GM21390 (cell line): Measurements from ENCODE around the gene SPTBN5.
A peak's percentile ranks its signal among the peaks of the same experiment; 100 is the strongest.

Experiments used
- ATAC-seq: cut with Tn5 transposase; IDR thresholded peaks from one replicate; pipeline ENCODE4 v1.9.1; 2021; ENCODE audit not compliant: unreplicated experiment

SPTBN5 gene

DNA sequence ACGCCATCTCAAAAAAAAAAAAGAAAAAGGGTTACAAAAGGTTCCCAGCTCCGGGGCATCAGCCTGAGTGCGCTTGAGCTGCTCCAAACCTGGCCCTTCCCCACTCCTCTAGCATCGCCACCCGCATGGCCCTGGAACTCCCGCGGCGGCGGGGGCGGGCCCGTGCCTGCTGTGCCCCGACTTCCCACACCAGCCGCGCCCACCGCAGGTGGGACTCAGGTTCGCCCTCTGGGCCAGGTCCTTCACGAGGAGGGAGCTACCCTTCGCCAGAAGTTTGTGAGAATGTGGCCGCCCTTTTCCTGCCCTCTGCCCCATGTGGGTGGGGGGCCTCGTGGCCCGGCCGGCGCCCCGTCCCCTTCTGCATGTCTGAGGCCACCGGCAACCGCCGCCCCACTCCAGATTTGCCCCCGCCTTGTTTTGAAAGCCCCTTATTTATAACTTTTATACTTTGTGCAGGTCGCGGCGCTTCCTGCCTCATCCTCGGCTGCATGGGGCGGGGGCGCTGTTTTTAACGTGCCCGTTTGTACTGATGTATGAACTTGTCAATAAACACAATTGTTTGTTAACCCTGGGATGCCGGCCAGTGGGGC, 66.5 kb downstream of the SPTBN5 start:
- peak; percentile 3 for ATAC-seq

DNA sequence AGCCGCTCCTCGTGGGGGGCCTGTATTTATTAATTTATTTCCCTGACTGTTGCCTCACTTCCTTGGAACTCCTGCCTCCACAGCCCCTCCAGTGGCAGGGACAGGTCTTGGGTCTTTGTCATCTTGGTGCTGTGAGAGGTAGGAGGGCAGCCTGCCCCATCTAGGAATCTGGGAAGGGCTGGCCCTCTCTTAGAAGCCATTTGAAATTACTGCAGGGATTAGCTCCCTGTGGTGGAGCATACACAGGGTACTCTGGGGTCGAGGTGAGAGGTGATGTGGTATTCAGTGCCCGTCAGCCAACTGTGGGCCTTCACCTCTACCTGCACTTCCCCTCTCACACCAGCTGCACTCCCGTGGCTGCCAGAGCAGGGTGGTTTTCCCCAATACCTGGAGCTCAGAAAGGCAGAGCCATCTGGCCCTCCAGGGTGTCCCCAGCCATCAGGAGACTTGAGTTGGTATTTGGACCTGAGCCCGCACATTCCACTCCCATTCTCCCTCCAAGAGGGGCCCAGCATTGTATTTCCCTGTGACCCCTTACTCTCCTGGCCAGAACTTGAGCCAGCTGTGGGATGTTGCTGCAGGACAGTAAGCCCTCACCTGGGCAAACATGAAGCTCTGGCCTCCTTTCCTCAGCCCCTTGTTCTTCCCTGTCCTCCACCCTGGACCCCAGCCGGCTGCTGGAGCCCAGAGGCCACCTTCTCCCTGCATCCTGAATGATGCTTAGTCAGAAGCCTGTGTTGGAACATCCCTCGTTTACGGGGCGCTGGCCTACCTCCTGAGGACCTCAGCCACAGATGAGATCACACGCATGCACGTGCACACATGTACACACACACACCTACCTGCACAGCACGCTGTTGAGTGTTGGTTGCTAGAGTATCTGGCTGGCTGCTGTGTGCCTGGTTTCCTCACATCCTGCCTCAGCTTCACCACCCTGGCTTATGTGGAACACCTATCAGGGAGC, 68.0 kb downstream of the SPTBN5 start:
- ATAC-seq: no peak

DNA sequence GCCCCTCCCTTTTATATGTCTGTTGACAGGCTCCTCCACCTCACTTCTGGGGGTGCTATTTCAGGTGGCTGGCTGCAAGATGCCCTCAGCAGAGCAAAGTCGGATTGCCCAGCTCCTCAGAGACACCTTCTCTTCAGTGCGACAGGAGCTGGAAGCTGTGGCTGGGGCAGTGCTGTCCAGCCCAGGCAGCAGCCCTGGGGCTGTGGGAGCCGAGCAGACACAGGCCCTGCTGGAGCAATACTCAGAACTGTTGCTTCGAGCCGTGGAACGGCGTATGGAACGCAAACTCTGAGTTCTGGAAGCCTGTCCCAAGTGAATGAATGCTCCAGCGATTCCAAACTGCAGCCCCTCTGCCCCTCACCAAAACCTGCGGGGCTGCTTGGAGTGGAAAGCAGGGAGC, 68.7 kb downstream of the SPTBN5 start:
- ATAC-seq: no peak

DNA sequence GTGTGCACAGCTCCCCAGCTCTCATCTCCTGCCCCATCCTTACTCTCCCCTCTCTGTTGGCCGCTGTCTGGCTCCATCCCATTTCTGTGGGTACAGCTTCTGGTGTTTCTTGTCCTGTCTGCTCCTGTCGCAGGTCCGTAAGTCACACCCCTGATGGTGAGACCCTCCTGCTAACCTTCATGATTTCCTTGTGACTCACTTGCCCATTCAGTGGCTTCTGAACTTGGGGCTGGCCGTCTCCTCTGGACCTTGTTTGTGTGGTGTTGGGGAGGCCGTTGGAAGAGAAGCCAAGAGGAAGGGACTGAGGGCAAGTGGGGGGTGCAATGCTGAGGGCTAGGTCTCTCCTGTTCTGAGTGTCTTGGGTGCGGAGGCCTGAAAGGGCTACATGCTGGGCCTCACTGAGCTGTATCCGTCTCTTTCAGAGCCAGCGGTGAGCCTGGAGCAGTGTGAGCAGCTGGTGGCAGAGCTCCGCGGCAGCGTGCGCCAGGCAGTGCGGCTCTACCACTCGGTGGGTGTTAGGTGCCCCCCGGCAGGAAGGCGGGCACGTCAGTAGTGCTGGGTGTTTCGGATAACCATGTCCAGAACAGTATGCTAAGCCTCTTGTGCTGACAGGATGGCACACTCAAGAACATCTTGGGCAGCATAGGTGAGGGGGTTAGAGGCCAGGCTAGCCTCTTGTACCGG, 69.6 kb downstream of the SPTBN5 start:
- ATAC-seq: no peak

DNA sequence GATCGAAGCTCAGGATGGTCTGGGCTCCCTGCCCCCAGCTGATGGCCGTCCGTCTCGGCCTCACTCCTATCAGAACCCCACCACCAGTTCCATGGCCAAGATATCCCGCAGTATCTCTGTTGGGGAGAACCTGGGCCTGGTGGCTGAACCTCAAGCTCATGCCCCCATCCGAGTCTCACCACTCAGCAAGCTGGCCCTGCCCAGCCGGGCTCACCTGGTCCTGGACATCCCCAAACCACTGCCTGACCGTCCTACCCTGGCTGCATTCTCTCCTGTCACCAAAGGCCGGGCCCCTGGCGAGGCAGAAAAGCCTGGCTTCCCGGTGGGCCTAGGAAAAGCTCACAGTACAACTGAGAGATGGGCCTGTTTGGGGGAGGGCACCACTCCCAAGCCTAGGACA, 70.4 kb downstream of the SPTBN5 start:
- ATAC-seq: no peak

DNA sequence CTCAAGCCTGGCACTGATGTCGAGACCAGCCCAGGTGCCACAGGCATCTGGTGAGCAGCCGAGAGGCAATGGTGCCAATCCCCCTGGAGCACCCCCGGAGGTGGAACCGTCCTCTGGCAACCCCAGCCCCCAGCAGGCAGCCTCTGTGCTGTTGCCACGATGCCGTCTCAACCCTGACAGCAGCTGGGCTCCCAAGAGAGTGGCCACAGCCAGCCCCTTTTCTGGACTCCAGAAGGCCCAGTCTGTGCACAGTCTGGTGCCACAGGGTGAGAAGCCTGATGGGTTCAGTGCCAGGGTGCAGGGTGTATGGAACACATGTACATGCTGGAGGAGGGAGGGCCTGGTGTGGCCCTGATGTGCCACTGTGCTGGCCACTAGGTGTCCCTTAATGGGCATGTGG, 70.9 kb downstream of the SPTBN5 start:
- ATAC-seq: no peak

DNA sequence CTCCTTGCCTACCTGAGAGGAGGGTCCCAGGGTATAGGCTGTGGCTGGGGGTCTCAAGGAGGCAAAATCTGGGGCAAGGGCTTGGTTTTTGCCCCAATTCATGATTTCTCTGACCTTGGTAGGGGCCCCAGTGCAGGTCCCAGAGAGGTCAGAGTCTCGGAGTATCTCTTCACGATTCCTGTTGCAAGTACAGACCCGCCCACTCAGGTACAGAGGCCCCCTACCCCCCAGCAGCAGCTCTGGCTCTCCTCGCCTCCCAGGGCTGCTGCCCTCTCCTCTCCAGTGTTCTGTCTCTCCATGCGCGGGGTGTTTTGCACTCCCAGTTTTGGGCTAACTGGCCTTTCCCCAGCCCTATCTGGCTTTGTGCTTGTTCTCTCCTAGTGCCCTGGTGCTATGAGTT, 71.4 kb downstream of the SPTBN5 start:
- no peak for ATAC-seq

DNA sequence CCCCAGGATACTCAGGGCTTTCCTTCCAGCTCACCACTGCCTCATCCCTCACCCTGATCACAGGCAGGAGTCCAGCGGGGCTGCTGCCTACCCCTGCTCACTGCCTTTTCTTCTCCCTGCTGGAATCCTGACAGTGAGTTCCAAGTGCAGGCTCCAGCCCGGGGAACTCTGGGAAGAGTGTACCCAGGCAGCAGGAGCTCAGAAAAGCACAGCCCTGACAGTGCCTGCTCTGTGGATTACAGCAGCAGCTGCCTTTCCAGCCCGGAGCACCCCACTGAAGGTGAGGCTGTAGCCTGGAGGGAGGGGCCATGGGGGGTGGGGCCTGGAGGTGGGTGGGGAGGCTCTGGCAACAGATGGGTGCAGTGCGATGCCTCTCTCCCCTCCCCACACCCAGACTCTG, 72.0 kb downstream of the SPTBN5 start:
- no peak for ATAC-seq

DNA sequence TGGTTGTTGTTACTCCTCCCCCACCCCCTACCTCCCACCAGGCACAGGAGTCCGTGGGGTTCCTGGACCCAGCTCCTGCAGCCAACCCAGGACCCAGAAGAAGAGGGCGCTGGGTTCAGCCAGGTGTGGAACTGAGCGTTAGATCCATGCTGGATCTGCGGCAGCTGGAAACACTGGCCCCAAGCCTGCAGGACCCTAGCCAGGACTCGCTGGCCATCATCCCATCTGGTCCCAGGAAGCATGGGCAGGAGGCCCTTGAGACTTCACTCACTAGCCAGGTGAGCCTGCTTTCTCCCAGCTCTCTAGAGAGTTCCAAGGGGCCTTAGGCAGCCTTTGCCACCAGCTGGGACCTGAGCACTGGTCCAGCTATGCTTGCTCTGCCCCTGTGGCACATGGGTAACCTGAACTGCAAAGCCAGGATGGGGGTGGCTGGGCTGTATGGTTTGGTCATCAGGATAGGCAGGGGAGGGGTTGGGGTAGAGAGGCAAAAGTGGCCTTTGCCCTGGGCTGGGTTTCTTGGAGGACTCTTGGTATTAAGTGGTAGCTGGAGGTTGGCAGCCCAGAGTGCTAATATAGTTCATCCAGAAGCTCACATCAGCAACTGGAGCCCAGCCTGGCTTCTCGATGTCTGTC, 72.9 kb downstream of the SPTBN5 start:
- ATAC-seq: no peak

DNA sequence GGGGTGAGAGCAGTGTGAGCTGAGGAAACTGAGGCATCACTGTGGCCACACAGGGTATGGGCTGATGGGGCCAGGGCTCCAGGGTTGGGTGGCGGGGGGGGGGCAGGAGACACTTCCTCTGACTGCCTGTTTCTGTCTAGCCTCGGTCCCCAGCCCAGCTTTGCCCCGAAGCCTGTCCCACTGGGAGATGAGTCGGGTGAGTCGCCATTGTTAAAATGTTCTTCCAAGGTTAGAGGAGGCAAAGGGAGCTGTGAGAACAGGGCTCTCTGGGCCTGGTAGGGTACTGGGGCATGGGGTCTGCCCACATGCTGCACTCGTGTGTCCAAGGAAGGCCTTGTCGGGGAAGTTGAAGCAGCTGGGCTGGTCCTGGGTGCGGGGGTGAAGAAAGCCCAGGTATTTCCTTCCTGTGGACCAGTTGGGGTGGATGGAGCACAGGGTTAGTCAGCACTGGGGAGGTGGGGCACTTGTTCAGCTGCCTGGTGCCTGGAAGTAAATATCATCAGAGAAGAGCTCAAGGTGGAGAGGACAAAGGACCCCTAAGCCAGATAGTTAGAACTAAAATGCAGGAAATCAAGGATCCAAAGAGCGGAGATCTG, 74.3 kb downstream of the SPTBN5 start:
- no peak for ATAC-seq

DNA sequence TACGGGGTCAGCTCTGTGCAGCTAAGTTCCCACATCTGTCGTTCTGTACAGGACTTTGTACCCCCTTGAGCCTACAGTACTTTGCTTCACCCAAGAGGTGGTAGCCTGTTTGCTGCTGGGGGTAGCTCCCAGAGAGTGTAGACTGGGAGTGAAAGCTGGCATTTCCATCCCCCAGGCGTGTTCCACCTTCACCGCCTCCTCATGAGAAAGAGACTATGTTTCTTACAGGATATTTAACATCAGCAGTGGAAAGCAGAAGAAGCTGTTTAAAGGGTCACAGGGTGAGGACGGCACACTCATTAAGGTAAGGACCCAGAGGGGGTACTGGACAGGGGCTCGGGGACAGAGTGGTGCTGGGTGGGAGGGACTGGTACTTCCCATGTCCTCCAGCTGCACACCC, 76.1 kb downstream of the SPTBN5 start:
- no peak for ATAC-seq

DNA sequence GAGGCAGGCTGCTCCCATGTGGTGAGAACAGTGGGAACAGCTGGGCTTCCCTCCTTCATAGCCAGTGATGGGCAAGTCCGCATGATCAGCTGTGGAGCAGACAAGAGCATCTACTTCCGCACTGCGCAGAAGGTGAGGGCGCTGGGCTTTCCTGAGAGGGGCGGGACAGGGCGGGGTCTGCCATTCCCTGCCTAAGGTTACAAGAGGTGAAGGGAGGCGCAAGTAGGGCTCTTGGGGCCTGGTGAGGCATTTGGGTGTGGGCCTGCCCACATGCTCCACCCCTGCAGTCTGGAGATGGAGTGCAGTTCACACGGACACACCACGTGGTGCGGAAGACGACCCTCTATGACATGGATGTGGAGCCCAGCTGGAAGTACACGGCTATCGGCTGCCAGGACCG, 76.5 kb downstream of the SPTBN5 start:
- ATAC-seq: no peak

DNA sequence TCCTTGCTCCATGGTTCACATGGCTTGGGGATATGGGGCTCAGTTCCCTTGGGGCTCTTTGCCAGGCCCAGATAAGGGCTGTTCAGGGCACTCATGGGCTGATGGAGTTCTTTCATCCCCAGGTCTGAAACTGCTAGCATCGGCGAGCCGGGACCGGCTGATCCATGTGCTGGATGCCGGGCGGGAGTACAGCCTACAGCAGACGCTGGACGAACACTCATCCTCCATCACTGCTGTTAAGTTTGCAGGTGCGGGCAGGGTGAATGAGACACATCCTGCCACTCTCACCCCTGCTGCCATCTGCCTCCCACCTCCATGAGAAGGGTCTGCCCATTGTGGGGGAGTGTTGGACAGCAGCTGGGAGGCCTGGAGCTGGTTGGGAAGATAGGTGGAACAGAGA, 77.1 kb downstream of the SPTBN5 start:
- no peak for ATAC-seq

DNA sequence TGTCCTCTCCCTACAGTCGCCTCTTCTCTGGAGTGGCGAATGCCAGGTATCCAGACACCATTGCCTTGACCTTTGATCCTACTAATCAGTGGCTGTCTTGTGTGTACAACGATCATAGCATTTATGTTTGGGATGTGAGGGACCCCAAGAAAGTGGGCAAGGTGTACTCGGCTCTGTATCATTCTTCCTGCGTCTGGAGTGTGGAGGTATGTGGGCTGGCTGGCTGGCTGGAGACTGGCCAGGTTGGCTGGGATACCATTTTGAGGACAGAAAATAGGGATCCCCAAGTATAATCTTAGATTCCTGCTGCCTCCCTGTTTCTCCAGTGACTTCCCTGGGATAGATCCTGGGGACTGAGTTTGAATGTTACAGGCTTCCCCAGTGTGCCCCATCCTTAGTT, 79.3 kb downstream of the SPTBN5 start:
- ATAC-seq: no peak

DNA sequence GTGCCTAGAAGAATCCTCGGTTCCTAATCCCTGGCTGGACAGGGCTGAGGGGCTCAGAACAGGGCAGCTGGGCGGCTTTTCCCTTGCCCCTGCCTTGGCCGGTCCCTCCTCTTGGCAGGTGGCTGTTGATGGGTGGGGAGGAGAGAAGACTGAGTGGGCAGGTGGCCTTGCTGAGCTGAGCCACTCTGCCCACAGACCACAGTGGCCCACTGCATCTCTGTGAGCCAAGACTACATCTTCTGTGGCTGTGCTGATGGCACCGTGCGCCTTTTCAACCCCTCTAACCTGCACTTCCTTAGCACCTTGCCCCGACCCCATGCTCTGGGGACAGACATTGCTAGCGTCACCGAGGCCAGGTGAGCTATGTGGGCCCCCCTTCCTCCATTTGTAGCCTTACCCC, 80.4 kb downstream of the SPTBN5 start:
- no peak for ATAC-seq

DNA sequence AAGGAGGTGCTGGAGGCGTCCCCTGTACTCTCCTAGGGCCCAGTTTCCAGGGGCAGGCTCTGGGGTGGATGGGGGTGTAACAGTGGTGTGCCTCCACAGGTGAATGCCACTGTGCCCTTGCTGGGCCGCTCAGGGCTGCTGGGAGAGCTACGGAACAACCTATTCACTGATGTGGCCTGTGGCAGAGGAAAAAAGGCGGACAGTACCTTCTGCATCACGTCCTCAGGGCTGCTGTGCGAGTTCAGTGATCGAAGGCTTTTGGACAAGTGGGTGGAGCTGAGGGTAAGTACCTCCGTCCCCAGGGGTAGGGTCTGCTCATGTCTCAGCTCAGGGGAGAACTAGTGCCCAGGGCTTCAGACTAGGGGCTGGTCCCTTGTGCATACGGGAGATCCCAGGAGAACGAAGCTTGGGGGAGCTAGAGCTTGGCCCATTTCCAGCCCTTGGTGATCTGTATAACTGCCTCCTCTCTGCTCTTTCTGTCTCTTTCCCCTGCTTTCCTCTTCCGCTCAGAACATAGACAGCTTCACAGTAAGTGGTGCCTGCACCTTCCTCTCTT, 81.0 kb downstream of the SPTBN5 start:
- no peak for ATAC-seq

DNA sequence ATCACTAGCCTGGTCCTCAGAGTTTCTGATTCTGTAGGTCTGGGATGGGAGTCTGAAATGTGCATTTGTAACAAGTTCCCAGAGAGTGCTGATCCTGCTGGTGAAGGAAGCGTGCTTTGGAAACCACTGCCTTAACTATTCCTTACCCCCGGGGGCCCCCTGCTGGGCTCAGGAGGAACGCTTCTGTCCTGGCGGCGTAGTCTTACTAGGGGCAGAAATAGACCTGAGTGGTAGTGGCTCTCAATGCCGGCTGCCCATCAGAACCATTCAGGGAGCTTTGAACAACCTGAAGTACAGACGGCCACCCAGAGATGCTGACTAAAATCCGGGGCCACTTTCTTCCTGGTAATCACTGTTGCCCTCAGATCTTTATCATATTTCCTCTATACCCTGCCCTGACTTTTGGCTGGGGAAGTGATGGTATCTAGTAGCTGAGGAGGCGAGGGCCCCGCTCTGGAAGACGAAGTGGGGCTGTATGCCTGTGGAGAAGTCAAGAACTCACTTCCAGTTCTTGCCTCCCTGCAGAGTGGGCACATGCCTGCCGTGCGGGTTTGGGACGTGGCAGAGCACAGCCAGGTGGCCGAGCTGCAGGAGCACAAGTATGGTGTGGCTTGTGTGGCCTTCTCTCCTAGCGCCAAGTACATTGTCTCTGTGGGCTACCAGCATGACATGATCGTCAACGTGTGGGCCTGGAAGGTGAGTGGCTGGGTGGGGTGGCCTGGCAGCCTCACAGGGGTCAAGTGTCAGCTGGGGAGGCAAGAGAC, 82.2 kb downstream of the SPTBN5 start:
- no peak for ATAC-seq

DNA sequence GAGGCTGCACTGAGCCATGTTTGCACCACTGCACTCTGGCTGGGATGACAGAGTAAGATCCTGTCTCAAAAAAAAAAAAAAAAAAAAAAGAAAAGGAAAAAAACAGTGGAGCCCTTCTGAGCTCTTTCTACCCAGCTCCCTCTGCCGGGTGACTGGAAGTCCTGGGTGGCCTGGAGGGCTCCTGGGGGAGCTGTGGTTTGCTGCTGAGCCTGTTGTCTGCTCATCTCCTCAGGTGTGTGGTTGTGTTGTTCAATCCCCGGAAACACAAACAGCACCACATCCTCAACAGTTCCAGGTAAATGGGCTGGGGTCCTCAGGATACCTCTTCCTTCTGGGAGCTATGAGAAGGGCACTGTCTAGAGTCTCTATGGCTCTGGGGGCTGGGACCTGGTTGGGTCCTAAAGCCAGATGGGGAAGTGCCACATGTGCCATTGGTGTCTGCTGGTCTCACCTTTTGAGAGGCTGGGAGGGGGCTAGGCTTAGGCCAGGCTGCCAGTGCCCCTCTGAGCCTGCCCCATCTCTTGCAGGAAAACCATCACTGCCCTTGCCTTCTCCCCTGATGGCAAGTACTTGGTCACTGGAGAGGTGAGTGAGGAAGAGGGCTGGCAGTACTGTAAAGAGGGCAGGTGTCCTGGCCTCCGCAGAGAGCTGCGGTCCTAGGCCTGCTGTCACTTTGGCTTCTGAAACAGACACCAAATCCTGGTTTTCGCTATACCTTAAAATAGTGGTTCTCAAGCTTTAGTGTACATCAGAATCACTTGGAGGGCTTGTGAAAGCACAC, 83.0 kb downstream of the SPTBN5 start:
- ATAC-seq: no peak

DNA sequence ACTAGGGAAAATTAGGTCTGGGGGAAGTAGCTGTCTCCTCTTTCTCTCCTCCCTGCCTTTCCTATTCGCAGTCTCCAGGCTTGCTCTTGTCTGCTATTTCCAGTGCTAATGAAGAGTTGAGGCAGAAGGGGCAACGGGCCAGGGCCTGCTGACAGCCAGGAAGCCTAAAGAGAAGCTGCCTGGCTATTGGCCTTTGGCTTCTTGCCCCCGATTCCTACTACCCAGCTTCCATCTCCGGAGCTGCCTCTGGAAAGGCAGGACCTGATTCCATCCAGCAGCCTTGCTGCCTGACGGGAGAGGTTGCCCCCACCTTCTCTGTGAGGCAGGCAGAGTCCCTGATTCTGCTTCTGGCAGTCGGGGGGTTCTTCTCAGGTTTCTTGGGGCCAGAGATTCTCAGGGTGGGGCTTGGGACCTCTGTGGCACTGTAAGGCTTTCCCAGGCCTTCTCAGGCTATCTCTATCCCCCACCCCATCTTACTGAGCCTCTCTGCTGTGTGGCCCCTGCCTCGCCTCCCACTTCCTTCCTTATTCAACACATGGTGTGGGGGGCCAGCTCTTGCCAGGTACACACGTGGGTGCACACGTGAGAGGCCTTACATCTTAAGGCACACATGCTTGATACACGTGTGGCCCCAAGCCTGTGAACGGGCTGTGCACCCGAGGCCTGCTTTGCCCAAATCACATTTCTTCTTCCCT, 84.2 kb downstream of the SPTBN5 start:
- no peak for ATAC-seq
